GM21360 (cell line): ENCODE results near the gene CCDC12.

Source experiments
- ATAC-seq: cut with Tn5 transposase; IDR thresholded peaks from one replicate; pipeline ENCODE4 v1.9.1; 2021; ENCODE audit warnings: mild to moderate bottlenecking, moderate library complexity; ENCODE audit not compliant: unreplicated experiment

The CCDC12 gene

GRCh38 chr3:46942481-46943236, 33.9 kb downstream of the CCDC12 start:
- ATAC-seq: no peak

- no peak for ATAC-seq
These were observed 34.5 kb downstream of the CCDC12 start for GRCh38 chr3:46942076-46942475.

GRCh38 chr3:46939578-46940445, 36.7 kb downstream of the CCDC12 start:
- no peak for ATAC-seq

GRCh38 chr3:46938118-46938517, 38.4 kb downstream of the CCDC12 start:
- ATAC-seq: no peak

- no peak for ATAC-seq
These were observed 39.8 kb downstream of the CCDC12 start for GRCh38 chr3:46936733-46937250.

- no peak for ATAC-seq
These were observed 40.5 kb downstream of the CCDC12 start for GRCh38 chr3:46935989-46936558.

GRCh38 chr3:46935168-46935858, 41.2 kb downstream of the CCDC12 start:
- ATAC-seq: no peak

- ATAC-seq: no peak
These were observed 41.9 kb downstream of the CCDC12 start for GRCh38 chr3:46934498-46935167.

- no peak for ATAC-seq
These were observed 42.5 kb downstream of the CCDC12 start for GRCh38 chr3:46934072-46934471.

GRCh38 chr3:46933261-46933660, 43.3 kb downstream of the CCDC12 start:
- no peak for ATAC-seq

GRCh38 chr3:46932455-46933225, 43.9 kb downstream of the CCDC12 start:
- no peak for ATAC-seq

- ATAC-seq: no peak
These were observed 44.8 kb downstream of the CCDC12 start for GRCh38 chr3:46931631-46932331.

- no peak for ATAC-seq
These were observed 45.6 kb downstream of the CCDC12 start for GRCh38 chr3:46930945-46931403.

- ATAC-seq: no peak
These were observed 46.2 kb downstream of the CCDC12 start for GRCh38 chr3:46930166-46930944.

- no peak for ATAC-seq
These were observed 47.2 kb downstream of the CCDC12 start for GRCh38 chr3:46929324-46929723.

- no peak for ATAC-seq
These were observed 48.3 kb downstream of the CCDC12 start for GRCh38 chr3:46928282-46928681.

GRCh38 chr3:46927718-46928073, 48.8 kb downstream of the CCDC12 start:
- ATAC-seq: no peak
